HG02759 (cell line): Measurements from ENCODE around the gene RAI14.
A peak's percentile ranks its signal among the peaks of the same experiment; 100 is the strongest.

Source experiments
- ATAC-seq: cut with Tn5 transposase; IDR thresholded peaks from one replicate; pipeline ENCODE4 v1.9.1; 2021; ENCODE audit warnings: mild to moderate bottlenecking, moderate library complexity; ENCODE audit not compliant: unreplicated experiment

The RAI14 gene

DNA sequence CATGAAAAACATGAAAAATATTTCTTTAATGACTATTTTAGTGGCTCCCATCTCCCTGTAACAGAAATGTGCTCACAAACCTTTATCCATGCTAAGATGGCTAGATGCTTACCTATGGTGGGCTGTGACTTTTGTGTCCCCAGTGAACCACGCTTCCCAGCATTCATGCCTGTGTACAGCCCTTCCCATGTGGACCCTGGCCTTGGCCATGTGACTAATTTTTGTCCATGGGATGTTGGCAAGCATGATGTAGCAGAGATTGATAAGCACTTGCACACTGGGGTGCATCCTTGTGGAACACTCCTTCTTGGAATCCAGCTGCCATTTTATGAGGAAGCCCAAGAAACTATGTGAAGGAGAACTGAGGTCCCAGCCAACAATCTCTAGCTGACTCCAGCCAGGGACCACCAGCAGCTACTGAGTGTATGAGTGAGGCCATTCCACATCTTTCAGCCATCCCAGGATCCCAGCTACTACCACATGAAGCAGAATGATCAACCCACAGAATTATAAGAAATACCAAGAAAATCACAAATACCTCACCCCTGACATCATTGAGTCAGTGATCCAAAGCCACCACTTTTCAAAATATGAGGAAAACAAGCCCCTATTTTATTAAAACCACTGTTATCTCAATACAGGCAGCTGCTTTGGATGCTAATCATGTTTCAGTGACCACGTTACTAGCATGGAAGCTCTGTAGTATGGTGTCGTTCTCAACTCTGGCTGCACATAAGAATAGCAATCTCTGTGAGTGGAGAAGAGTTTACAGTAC lies 16.1 kb upstream of the RAI14 start:
- no peak for ATAC-seq

DNA sequence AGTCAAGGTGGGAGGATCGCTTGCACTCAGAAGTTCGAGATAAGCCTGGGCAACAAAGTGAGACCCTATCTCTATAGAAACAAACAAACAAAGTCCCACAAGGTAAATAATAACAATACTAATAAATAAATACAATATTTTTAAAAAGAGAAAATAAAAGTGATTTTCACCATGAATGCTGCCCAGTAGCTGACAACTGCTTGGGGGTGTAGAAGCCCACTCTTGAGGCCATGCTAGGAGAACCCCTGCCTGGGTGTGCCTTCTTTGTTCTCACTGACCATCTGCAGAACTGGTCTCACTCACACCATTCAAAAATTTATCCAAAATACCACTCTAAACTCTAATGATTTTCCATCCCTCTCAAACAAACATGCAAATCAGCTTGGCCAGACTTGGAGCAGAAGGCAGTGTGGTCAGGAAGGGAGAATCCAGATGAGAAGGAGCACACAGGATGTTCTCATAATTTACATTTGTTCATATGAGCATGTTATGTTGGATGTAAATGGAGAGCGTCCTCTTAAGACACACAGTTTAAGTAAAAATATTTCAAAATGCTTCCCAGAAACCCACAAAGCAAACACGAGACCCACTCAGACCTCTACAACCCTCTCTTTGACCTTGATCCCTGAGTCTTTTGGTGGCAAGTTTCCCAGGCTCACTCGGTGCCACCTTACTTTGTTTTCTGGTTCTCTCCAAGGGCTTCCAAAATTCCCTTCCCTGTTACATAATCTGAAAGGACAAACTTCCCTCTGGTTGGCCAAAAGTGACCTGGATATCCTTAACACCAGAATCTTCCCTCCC lies 7.9 kb upstream of the RAI14 start:
- no peak for ATAC-seq

DNA sequence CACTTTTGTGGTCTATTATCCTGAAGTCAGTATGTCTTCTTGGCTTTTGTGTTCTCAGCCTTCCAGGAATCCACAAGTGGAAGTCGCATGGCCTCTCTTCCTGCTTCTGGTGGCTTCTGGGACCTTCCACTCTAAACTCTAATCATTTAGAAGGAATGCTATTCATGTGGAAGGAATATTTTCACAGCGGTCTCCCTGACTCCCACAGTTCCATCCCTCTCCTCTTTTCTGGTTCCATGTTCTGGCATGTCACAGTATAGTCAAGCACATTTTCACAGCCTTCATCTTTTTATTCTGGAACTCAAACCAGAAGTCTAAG lies 7.3 kb upstream of the RAI14 start:
- no peak for ATAC-seq

DNA sequence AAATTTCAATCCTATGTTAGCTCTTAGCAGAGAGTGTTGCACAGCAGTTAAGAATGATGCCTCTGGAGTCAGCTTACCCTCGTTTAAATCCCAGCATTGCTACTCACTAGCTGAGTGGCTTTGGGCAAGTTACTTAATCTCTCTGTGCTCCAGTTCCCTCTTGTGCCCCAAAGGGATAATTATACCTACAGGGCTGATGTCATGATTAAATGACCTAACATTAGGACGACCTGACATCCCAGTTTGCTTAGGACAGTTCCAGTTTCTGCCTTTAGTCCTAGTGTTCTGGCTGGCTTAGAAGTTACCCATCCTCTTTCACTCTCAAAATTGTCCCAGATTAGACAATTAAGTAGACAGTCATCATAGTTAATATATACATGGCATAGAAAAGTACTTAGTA lies 4.3 kb upstream of the RAI14 start:
- no peak for ATAC-seq

DNA sequence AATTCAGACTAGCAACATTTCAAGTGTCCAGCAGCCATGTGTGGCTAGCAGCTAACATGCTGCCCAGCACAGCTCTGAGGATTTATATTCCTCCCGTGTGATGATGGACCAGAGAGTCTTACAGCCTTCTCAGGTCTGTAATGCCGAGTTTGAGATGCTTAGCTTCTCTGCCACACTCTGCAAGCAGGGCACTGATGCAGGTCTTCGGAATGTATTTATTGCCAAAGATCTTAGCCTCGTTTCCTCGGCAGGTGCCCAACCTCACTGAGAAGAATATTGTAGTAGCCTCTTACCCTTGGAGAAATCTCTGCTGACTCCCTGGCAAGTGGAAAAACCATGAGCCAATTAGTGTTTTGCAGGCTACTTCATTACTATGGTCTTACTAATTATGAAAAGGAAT lies 3.7 kb upstream of the RAI14 start:
- no peak for ATAC-seq

DNA sequence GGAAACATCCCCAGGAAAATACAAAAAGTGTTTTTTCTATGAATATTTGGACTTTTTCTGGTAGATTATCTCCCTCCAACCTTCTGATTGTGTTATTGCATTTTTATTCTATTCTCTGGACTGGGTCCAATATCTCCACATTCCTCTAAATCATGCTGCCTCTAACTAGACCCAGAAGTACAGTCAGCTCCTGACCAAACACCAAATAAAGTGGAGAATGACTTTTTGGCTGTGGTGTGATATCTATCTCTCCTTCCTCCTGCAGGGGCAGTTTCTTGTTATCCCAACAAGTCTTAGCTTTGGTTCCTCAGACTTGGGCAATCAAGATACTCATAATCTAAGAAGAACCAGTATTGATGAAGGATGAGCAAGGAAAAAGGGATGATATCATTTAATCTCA lies 3.2 kb upstream of the RAI14 start:
- ATAC-seq = no peak

DNA sequence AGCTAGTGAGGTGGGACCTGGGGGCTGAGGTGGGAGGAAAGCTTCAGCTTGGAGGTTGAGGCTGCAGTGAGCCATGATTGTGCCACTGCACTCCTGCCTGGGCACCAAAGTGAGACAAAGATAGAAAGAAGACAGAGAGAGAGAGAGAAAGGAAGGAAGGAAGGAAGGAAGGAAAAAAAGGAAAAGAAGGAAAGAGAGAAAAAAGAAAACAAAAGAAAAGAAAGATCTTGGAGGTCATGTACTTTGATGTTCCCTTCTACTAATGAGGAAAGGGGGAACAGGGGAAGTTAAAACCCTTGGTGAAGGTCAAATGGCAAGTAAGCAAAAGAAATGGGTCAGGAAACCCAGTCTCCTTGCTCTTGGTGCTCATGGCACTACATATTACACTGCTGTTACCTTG lies 2.4 kb upstream of the RAI14 start:
- ATAC-seq = no peak

DNA sequence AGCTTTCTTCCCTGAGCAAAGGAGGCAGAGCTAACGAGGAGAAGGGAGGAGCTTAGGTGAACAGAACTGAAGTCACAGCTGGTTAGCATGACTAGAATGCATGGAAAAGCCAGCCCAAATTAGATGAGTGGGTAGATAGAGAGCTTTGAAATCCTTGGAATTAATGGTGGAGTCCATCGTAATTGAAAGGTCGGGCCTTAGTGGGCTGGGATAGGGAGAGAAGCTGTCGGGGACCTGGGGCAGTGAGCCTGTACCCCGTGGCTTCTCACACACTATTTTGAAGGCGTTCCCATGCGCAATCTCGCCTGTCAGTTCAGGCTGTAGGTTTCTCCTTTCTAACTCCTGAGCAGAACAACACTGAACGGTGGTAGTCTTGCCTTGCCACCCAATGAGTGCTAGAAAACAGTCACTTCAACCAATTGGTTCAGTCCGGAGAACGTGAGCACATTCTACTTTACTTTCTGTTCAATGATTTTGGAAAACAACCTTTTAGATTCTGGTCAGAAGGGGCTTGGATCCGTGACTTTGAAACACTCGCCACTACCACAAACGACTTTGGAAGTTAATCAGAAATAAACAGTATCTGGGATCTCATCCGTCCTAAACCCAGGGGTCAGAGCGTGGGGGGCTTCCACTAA lies 655 bp upstream of the RAI14 start:
- no peak for ATAC-seq

DNA sequence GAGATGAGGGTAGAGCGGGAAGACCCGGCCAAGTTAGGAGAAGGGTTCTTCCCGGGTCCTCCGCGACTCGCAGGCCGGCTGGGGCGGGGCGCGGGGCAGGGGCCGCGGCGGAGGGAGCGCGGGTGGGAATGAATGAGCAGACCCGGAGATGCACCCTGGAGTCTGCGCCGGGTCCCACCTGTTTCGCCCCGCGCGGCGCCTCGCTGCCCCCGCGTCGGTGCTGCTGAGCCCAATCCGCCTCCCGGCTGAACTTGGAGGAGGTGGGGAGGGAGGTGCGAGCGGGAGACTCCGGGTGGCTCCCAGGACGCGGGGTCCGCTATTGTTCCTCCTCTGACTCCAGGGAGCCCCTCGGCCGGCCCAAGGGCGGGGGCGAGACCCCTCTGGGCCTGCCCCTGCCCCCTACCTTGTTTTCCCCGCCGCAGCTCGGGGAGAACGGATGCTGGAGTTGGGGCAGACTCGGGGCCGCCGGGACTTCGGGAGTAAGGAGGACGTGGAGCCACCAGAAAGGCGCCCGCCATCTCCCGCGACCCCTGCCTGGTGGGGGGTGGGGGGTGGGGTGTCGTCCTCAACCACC lies 659 bp downstream of the RAI14 start:
- peak; percentile 23 for ATAC-seq

DNA sequence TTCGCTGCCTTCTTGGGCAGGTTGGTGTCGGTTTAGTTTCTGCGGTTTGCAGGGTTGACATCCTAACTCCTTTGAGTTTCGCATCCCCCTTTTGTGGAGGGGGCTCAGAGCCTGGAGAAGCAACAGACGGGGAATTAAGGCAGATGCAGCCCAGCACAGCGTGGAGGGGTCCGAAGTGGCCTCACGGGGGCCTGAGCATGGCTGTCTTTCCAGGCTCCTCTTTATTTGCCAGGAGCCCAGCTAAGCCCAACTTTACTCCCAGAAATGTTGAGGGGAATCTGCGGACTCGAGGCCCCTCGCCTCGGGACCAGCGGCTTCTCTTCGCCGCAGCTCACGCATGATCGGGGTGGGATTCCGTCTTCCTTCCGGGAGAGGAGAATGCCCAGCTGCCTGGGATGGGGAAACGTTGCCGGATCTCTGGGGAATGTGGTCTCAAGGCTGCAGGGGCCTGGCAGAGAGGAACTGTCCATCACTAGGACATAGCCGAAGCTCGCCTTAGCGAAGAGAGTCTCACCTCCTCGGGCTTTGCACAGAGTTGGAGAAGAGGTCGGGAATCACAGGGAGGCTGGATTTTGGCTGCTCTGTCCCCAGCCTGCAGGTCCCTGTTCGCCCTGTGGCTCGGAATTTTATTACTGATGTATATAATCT lies 1.3 kb downstream of the RAI14 start:
- no peak for ATAC-seq

DNA sequence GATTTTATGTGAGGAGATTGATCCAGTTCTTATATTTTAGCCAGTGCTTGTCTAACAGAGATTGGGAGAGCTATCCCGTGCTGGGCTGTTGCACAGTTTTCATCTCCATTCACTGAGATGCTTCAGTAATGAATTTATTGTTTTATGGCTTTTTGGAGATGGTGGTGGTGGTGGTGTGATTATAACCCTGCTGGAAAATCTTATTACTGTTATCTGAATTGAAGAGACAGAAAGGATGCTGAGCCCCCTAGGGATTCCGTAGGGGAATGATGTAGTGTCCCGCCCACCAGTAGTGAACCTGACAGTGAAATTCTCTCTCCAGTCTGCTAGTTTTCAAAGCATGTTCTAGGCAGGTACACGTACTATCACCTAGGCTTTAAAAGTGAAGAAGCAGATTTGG lies 1.9 kb downstream of the RAI14 start:
- ATAC-seq = no peak

DNA sequence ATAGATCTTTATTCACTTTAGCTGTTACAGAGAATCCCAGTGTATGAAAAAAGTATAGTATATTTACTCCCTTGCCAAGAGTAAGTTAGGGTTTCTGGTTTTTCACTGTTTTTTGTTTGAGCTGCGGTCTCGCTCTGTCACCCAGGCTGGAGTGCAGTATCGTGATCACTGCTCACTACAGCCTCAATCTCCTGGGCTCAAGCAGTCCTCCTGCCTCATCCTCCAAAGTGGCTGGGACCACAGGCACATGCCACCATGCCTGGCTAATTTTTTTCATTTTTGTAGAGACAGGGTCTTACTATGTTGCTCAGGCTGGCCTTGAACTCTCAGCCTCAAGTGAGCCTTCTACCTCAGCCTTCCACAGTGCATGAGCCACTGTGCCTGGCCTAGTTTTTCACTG lies 3.0 kb downstream of the RAI14 start:
- ATAC-seq = no peak

DNA sequence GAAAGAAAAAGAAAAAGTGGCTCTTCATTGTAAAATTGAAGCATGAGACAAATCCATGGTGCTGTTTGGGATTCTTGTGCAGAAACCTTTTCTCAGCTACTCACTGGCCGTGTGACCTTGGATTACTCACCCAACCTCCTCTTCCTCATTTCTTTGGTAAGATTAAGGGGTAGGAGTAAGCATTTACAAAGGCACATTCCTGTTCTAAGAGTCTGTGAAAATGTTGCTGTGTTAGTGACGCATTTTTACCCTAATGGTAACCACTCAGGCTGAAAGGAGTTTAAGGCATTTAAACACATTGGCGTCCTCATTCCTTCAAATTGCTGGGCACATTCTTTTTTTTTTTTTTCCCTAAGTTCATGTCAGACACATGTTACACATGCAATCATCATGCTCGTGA lies 4.3 kb downstream of the RAI14 start:
- no peak for ATAC-seq

DNA sequence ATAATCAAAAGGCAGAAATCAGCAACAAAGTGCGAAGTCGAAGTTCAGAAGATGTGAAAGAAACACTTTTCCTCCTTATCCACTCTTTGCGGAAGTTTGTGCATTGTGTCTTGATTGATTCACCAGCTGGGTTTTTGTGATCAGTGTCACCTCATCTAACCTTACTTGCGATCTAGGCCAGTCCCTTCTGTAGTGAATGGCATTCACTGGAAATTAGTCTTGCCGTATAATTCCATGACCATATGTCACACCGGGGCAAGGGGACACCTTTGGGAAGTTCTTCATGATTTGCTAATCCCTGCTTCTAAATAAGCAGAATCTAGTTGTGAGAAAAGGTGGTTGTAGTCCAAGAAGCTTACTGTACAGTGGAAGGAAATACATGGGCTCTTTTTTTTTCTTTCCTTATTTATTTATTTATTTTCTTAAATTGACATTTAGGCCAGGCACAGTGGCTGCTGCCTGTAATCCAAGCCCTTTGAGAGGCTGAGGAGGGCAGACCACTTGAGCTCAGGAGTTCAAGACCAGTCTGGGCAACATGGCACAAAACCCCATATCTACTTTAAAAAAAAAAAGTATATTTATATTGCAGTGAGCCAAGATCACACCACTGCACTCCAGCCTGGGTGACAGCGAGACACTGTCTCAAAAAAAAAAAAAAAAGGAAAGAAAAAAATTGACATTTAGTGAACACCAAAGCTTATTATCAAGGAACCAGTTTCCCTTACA lies 7.8 kb downstream of the RAI14 start:
- no peak for ATAC-seq

DNA sequence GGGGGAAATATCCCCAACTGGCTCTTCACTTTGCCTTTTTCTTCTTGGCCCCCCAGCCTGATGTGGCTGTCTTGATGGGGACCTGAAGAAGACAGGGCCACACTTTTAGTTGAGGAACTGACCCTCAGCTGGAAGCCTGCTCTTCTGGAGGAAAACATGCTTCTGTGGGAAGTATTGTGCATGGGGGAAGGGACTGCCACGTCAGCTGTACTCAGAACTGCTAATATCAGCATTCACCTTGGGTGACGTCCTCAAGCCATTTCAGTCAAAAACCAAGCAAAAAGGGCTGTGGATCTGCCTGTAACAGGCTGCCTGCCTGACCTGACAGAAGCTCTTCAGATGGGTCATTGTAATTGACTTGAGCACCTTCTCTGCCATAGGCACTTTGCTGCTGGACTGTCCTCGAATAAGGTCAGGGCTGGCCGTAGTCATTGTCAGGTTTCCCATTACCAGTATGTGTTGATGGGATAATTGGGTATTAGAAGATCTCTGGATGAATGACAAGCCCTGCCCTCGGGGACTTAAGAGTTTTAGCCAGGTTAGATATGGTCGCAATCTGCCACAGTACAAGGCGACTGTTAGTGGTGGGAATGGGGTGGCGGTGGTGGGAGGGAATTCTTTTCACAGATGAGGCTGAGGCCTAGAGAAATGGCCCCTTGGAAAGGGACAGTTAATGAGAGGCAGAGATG lies 10.4 kb downstream of the RAI14 start:
- ATAC-seq = no peak

DNA sequence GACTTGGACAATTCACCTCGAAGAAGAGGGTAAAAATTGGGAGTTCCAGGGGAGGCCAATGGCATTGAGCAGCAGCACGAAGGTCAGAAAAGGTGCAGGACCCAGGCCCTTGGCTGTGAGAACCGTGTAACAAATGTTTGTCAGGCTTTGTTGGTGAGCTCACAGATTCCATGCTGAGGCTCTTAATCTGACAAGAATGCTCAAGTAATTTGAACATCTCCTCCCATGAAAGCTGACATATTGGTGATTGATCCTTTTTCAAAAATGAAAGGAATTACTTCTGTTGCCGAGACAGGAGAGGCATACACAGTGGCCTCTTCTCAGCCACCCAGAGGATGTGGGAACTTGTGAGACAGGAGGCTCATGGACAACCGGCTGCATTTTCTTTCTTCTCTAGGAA lies 11.6 kb downstream of the RAI14 start:
- no peak for ATAC-seq

DNA sequence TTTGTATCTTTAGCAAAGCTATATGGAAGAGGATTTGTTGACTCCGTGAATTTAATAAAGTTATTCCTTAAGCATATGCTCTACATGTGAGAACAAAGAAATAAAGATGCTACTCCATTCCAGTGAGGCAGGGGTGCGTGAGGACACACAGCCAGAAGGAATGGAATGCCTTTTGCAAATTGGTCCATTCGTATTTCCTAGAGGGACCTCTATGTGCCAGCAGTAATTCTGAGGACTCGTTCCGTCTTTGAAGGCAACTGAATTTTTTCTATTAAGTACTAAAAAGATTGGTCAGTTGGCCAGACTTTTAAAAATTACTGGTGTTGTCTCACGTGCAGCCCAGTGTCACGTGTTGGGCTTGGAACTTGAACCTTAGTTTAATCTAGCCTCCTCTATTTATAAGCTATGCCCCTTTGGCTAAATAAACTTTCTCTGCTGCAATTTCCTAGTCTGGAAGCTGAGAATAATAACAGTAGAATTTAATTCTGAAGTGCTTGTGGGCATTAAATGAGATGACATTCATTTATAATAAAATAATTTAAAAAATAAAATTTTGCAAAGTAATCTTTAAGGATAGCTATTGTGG lies 13.9 kb downstream of the RAI14 start:
- no peak for ATAC-seq

DNA sequence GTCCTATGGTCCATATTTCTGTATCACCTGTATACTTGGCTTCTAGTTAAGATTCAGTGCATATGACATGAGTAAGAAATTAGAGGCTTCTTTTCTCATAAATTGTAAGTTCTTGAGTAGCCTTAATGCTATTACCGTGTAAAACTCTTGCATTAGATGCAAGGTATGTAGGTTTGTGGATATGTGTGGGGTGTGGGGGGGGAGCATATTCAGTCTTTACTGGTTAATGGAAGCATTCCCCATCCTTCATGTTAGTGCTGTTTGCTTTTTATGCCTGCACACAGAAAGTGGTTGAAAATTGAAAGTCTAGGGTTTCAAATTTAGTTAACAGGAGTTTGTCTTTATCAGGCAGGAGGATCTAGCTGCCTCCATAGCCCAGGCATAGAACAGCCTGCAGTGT lies 16.1 kb downstream of the RAI14 start:
- ATAC-seq = no peak

DNA sequence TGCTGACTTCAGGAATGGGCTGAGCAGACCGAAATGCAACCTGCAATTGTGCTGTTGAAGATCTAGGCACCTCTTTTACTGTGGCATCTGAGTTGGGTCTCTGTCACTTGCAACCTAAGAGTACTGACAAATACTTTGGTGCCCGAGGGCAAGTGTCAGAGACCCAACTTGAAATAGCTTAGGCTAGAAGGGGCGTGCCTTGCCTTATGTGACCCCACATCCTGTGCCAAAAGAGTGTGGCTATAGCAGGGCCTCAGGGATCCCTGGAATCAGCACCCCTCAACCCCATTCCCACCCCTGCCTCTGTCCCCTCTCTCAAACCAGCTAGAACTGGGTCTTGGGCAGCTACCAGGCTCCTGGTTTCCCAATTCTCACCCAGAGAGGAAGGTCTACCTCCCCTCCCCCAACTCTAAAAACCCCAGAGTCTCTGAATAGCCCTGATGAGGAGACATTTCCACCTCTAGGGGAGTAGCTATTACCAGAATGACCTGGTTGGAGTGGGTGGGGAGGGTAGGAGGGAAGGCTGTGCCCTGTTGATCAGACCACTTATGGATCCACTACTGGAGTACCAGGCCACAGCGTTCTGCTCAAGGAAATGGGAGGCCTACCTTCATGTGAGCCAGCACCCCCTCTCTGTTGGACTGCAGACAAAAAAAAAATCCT lies 17.5 kb downstream of the RAI14 start:
- ATAC-seq = no peak
